ENCODE measurements around the gene JMJD8.
A peak's percentile ranks its signal among the peaks of the same experiment; 100 is the strongest.
"Not testable (repeated sequence)": the region's sequence is repeated elsewhere in the genome, so short reads cannot be mapped to it uniquely, and the experiment has no call there.

Gene JMJD8

DNA sequence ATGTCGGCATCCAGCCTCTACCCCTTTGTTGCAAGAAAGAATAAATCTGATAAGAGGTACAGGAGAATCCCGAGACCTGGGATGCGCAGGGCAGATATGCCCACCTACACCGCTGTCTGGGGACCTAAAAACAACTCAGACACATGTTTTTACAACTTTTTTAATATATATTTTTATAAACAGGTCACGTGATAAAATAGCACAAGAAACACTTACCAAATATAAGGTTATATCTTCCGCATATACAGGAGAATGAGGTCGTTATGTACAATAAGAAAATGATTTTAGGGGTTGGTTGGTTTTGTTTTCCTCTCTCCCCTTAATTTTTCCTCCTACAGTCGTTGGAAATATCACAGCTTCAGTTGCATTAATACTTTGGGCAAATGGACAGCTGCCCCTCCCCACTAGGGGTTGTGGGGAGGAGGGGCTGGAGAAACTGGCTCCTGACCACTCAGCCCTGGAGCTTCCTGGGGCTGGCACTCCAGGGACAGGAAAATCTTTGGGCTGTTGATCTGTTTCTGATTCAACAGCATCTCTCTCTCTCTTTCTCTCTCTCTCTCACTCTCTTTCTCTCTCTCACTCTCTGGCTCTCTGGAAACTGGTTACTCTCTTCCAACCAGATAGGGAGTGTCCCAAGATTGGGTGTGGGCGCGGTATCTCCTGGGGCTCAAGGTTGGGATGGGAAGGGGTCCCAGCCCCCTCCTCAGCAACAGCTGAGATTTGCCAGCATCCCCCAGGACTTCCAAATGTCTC, 8.4 kb upstream of the JMJD8 start:
- no peak for DNase-seq (ENCODE audit: low spot score)

DNA sequence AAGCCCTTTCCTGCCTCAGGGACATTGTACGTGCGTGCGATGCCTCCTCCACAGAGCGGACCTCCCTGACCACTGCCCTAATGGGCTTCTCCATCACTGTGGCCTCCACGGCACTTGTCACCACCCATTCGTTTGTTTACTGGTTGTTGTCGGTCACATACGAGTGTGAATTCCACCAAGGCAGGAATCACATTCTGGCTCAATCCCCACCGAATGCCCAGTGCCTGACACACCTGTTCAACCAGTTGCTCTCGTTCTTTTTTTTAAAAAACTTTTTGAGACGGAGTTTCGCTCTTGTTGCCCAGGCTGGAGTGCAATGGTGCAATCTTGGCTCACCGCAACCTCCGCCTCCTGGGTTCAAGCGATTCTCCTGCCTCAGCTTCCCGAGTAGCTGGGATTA, 7.1 kb upstream of the JMJD8 start:
- not testable (repeated sequence) for DNase-seq (ENCODE audit: low spot score)

DNA sequence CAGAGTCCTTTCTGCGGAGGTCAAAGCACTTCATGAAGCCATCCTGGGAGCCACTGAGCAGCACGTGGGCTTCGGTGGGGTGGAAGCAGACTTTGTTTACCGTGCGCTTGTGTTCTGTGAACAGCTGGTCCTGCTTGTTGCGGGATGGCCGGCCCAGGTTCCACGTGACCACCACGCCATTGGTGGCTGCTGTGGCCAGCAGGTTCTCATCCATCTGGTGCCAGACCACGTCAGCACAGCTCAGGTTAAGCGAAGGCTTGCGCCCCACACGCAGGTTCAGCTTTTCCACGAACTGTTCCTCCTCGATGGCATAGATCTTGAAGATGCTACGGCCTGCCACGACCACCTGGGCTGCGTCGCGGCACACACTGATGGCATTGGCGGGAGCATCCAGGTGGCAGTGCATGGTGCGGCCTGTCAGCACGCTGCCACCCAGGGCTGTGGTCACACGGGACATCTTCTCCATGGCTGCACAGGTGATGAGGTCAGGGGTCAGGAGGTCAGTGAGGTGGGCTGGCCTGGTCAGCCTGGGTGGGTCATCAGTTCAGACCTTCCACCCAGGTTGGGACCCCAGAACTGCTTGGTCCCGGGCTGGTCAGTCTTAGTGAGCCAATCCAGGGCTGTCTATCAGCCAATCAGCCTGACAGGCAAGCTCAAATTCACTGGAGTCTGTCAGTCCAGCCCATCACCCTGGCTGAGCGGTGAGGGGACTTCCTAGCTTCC, 5.2 kb upstream of the JMJD8 start:
- DNase-seq (ENCODE audit: low spot score): no peak

DNA sequence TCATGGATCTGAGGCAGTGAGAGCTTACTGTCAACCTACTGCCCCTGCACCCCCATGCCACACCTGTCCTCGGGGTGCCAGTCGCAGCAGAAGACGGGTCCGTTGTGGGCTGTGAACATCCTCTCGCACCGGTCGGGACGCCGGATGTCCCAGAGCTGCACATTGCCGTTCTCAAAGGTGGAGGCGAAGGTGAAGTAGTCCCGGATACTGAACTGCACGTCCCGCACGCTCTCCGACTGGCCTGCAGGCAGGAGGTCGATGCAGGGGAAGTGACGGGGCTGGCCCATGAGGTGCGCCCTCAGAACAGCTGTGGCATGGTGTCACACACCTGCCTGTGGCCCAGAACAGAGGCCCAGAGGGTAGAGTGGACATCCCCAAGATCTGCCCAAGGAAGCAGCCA, 3.4 kb upstream of the JMJD8 start:
- DNase-seq (ENCODE audit: low spot score): no peak

DNA sequence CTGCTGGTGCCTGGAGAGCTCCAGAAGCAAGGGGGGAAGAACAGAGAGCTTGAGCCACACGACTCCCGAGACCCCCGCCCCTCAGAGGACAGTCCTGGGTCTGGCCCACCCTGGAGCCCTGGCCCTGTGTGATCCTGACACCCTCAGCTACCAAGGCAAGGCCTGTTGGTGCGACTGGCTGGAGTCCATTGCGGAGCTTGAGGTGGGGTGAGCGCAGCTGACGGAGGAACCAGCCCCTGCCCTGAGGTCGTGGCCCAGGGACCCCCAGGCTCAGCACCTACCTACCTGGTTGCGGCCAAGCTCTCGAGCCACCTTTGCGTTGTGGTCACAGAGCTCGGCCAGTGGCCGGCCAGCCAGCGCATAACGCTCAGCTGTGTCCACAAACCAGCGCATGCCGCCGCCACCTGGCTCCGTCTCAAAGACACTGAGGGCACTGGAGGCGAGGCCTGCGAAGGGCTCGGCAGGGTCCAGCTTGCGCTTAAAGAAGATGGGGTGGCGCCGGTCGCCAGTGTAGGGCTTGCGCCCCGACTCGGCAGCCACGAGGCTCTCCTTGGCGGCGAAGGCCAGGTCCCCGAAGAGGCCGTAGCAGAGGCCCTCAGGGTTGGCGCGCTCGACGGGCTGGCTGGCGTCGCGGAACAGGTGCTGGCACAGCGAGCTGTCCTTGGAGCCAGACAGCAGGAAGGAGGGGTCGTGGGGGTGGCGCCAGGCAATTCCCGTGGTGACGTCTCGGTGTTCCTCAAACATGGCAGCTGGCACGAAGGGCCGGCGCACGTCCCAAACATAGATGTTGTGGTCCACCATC, 2.5 kb upstream of the JMJD8 start:
- no peak for DNase-seq (ENCODE audit: low spot score)

DNA sequence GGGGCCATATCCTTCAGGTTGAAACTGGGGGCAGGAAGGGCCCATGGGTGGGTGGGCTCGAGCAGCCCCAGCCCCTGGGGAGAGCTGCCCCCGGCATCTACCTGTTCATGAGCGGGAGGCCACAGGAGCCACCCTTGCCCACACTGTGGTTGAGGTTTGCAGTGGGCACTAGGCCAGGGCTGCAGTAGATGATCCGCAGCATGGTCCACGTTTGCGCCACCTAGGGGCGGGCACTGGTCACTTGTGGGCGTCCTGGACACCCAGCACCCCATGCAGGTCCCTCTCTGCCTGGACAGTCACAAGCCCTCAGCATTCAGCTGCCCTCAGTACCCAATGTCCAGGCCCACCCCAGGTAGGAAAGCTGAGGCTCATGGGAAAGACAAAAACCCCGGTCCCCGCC, 1.8 kb upstream of the JMJD8 start:
- DNase-seq (ENCODE audit: low spot score): no peak

DNA sequence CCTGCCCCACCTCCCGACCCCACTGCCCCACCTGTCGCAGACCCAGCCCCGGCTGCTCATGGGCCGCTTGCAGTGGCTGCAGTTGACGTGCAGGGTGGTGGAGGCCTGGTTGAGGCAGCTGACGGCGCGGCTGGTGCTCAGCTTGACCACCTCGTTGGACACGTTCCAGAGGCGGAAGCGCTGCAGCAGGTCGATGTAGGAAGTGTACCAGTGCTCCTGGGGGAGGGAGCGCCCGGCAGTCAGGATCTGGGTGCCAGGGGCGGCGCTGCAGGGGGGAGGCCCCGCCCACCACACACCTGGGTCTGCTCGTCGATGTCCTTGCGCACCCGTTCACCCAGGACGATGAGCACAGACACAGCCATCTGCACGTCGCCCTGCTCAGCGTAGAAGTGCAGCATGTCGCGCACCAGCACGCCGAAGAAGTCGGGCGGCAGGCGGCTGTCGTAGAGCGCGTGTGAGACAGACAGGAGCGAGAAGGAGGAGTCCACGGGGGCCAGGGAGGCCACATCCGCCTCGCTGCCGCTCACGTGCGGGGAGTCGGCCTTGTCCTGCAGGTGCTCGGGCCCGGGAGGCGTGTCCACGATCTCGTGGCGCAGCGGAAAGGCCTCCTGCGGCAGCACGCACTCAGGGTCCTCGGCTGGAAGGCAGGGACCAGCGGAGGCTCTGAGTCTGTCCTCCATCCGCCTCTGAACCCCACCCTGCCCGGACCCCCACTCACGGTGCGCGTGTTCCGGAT, 995 bp upstream of the JMJD8 start:
- no peak for DNase-seq (ENCODE audit: low spot score)

DNA sequence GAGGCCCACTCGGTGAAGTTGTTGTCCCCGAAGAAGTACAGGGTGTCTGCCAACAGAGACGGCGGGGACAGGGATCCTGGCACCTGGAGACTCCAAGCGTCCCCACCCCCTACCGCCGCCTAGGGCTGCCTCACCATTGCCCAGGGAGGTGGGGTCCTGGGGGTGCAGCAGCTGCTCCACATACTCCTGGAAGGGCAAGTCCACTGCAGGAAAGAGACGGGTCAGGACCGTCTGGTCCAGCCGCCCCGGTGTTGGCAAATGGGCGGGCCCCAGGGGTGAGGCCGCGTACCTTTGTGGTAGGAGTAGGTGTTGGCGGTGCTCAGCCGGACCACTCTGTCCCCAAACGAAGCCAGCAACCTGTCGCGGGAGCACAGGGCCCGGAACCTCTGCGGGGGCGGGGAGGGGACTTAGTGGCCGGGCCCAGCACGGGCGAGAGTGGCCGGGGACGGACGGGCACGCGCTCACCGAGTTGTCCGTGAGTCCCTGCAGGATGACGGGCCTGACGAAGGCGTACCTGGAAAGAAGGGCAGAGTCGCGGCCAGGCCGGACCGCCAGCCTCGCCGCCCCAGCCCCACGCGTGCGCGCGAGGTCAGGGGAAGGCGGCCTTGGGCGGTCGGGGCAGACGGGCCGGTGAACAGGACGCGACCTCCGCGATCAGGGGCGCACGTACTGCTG, 601 bp downstream of the JMJD8 start:
- DNase-seq (ENCODE audit: low spot score): no peak

DNA sequence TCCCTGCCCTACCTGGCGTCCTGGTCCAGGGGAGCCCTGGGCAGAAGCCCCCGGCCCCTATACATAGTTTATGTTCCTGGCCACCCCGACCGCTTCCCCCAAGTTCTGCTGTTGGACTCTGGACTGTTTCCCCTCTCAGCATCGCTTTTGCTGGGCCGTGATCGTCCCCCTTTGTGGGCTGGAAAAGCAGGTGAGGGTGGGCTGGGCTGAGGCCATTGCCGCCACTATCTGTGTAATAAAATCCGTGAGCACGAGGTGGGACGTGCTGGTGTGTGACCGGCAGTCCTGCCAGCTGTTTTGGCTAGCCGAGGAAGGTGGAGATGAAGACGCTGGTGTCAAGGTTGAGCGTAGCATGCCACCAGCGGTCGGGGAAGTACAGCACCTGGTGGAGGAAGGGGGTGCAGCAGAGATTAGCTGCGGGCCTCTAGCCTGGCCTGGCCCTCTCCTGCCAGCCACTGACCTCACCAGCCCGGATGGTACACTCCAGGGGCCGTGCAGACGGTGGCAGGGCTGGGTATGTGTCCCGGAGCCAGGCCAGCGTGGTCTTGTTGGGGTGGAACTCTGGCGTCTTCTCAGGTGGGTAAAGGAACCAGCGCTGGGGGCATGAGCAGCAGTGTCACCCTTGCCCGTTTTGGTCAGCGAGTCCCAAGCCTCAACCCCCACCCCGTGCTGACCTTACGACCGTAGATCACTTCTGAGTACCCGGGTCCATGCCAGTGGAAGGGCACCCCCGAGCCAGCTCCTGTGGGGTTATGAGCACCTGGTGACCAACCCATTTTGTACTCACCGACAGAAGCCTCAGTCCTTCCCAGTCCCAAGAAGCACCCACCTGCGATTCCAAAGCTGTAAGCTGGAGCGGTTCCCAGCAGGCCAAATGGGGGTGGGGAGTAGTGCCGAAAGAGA, 1.4 kb downstream of the JMJD8 start:
- no peak for DNase-seq (ENCODE audit: low spot score)

DNA sequence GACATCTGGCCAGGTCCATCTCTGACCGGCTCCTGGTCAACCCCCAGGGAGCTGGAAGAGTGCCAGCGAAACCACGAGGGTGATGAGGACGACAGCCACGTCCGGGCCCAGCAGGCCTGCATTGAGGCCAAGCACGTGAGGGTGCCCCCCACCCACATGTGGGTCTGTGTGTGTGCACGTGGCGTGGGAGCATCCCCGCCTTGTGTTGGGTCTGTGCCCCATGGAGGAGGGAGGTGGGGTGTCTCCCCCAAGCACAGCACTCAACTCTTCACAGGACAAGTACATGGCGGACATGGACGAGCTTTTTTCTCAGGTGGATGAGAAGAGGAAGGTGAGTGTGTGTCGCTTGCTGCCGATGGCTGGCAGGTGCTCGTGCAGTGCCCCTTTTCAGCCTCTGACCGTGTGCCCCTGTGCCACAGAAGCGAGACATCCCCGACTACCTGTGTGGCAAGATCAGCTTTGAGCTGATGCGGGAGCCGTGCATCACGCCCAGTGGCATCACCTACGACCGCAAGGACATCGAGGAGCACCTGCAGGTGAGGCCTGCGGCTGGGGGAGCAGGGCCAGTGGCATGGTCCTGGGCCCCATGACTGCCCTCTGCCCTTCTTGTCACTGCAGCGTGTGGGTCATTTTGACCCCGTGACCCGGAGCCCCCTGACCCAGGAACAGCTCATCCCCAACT, 2.2 kb downstream of the JMJD8 start:
- DNase-seq (ENCODE audit: low spot score): no peak

DNA sequence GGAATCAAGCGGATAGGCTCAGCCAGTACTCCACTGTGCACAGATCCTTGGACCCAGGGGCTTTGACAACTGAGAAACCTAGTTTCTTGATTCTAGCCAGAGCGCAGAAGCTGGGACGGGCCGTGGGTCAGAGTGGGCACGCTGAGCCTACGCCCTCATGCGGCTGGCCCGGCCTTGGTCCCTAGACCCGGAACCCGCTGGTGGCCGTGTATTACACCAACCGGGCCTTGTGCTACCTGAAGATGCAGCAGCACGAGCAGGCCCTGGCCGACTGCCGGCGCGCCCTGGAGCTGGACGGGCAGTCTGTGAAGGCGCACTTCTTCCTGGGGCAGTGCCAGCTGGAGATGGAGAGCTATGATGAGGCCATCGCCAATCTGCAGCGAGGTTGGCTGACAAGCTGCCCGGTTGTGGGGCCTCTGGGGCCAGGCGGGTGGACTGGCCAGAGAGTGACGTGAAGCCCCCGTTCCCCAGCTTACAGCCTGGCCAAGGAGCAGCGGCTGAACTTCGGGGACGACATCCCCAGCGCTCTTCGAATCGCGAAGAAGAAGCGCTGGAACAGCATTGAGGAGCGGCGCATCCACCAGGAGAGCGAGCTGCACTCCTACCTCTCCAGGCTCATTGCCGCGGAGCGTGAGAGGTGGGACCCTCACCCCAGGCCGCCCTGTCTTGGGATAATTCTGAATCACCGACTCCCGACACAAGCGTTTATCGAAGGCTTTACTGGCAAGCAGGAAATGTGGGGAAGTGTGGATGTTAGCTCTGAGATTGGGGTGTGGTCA, 3.0 kb downstream of the JMJD8 start:
- no peak for DNase-seq (ENCODE audit: low spot score)

DNA sequence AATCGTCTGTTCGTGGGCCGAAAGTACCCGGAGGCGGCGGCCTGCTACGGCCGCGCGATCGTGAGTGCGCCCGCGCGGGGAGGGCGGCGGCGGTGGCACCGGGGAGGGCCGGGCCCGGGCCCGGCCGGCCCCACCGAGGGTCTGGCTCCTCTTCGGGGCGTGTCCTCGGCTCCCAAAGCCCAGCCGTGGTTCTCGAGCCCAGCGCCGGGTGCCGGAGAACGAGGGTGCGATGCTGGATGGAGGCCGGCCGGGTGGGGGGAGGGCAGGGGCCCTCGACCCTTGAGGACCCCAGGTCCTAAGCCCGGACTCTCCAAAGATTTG, 3.5 kb downstream of the JMJD8 start:
- DNase-seq (ENCODE audit: low spot score): no peak

DNA sequence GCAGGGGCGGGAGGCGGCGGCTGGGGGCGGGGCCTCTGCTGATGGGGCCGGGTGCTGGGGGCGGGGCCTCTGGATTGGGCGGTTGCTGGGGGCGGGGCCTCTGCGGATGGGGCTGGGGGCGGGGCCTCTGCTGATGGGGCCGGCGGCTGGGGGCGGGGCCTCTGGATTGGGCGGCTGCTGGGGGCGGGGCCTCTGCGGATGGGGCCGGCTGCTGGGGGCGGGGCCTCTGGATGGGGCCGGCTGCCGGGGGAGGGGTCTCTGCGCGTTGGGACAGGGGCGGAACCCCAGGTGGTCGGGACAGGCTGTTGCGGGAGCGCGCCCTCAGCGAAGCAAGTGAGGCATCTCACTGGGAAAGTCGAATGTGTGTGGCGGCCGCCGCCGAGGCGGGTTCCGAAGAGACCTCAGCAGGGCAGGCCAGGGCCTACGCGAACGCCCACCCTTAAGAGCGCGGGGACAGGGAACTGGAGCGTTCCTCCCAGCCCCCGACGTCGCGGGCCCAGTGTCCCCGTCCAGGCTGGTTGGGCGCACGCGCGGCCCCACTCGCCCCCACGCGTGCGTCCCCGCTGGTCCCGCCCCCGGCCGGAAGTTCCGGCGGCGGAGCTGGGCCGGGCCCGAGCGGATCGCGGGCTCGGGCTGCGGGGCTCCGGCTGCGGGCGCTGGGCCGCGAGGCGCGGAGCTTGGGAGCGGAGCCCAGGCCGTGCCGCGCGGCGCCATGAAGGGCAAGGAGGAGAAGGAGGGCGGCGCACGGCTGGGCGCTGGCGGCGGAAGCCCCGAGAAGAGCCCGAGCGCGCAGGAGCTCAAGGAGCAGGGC, 4.1 kb downstream of the JMJD8 start, which contains the start of gene STUB1:
STUB1 (plus strand) TSS at position 597 of the 811 bp plus-strand sequence; CDS start at position 713, 116 bp downstream.
- peak; percentile 67 for DNase-seq (ENCODE audit: low spot score)

DNA sequence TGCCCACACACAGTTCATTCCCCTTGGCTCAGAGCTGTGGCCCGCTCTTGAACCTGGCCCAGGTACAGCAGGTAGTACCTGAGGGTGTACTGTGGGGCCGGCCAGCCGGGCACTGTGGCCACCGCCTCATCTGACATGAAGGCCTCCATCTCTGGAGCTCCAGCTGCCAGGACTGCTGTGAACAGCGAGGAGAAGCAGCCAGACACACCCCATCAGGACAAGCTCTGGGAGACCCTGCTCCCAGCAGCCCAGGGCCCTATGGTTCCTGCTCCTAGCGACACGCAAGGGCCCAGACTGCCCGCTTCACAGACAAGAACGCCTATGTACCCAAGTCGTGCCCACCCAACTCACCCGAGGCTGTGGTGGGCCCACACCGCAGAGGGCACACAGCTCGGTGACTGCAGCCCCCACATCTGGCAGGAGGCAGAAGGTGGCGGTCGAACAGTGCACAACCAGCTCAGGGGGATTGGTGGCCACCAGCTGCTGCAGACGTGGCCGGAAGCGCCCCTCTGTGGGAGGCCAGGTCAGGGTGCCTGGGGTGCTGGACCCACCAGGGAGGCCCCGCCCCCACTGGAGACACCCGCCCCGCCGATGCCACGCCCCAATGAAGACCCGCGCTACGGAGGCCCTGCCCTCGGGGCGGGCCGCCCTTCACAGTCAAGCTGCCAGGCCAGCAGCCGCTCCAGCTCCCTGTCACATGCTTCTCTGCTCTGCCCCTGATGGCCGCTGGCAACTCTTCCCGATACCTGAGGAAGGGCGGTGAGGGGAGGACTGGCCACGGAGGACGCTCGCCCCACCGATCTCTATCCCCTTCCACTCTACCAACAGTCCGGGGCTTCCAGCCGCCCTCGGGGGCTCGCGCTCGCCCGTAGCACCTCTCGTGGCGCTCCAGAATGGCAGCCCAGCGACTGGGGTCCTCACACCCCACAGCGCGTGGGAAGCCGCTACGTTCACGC, 5.0 kb downstream of the JMJD8 start:
- peak; percentile 45 for DNase-seq (ENCODE audit: low spot score)

DNA sequence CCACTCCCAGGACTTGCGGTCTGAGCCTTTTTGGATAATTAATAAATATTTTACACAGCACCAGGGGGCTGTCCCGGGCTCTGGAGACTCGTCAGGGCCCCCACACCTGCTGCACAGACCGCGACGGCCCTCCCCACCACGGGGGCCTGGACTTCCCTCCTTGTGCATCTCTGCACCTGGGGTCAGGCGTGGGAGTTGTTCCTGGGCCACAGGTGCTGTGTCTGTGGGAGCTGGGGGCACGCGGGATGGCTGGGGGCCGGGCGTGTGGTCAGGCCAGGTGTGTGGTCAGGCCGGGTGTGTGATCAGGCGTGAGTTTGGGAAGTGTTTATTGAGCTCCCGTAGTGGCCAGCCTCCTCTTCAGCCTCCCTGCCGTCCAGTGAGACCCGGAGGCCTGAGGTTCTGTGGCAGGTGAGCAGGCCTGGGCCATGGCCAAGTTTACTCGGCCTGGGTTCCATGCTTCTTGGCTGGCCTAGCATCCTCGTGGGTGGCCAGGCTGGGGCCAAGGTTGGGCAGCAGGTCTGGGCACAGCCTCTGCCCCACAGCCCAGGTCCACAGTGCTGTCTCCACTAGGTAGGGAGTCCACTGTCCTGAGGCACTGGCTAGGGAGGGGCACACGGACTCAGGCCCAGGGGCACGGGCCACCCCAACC, 5.8 kb downstream of the JMJD8 start:
- no peak for DNase-seq (ENCODE audit: low spot score)

DNA sequence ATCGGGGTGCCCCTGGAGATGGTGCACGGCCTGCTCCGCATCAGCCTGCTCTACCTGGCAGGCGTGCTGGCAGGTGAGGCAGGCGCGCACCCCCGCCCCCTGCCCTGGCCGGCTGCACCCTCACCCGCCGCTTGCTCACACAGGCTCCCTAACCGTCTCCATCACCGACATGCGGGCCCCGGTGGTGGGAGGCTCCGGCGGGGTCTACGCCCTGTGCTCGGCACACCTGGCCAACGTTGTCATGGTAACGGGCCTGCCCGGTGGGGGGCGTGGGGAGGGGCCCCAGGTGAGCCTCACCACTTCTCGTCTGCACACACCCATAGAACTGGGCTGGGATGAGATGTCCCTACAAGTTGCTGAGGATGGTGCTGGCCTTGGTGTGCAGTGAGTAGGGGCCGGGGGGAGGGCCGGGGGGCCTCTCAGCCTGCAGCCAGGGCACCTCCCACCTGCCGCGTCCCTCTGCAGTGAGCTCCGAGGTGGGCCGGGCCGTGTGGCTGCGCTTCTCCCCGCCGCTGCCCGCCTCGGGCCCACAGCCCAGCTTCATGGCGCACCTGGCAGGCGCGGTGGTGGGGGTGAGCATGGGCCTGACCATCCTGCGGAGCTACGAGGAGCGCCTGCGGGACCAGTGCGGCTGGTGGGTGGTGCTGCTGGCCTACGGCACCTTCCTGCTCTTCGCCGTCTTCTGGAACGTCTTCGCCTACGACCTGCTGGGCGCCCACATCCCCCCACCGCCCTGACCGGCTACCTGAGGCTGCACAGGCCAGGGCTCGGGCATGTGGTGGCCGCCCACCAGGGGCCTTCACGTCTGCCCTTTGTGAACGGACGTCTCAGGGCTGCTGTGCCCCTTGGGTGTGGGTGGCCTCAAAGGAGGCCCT, 6.6 kb downstream of the JMJD8 start:
- DNase-seq (ENCODE audit: low spot score): no peak

Data from COLO829 (cell line).